HG02840 (cell line): ENCODE data around the gene ODAD3.
"Not testable (repeated sequence)": the region's sequence is repeated elsewhere in the genome, so short reads cannot be mapped to it uniquely, and the experiment has no call there.

Experiments used
- ATAC-seq: cut with Tn5 transposase; IDR thresholded peaks from one replicate; pipeline ENCODE4 v1.9.1; 2021; ENCODE audit warnings: mild to moderate bottlenecking, moderate library complexity, moderate number of reproducible peaks; ENCODE audit not compliant: unreplicated experiment, low FRiP score

Gene ODAD3

DNA sequence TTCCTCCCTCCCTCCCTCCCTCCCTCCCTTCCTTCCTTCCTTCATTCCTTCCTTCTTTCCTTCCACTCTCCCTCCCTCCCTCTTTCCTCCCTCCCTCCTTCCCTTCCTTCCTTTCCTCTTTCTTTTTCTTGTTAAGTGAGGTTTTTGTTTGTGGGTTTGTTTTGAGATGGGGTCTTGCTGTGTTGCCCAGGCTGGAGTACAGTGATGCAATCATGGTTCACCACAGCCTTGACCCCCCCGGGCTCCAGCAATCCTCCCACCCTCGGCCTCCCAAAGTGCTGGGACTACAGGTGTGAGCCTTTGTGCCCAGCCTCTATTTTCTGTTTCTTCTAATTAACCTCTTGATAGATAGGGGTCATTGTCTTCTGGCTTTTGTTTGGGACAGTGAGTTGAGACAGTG is 26.5 kb upstream of the ODAD3 start:
- ATAC-seq = no peak

DNA sequence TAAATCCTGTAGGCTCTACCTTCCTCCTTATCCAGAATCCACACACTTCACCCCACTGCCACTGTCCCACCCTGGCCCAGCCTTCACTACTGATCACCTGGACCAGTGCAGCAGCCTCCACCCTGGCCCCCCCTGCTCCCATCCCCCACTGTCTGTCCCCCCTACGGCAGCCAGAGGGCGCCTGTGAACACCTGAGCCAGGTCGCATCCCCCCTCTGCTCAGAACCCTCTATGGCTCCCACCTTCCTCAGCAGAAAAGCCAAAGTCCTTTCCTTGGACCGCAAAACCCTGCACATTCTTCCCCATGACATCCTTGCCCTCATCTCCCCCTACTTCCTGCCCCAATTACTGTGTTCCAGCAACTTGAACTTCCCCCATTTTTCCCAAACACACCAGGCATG is 25.3 kb upstream of the ODAD3 start:
- ATAC-seq = no peak

DNA sequence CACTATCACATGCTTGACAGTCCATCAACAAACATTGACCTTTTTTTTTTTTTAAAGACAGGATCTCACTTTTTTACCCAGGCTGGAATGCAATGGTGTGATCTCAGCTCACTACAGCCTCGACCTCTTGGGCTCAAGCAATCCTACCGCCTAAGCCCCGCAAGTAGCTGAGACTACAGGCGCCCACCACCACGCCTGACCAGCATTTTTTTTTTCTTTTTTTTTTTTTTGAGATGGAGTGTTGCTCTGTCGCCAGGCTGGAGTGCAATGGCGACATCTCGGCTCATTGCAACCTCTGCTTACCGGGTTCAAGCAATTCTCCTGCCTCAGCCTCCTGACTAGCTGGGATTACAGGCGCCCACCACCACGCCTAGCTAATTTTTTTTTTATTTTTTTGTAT is 24.0 kb upstream of the ODAD3 start:
- ATAC-seq = not testable (repeated sequence)

DNA sequence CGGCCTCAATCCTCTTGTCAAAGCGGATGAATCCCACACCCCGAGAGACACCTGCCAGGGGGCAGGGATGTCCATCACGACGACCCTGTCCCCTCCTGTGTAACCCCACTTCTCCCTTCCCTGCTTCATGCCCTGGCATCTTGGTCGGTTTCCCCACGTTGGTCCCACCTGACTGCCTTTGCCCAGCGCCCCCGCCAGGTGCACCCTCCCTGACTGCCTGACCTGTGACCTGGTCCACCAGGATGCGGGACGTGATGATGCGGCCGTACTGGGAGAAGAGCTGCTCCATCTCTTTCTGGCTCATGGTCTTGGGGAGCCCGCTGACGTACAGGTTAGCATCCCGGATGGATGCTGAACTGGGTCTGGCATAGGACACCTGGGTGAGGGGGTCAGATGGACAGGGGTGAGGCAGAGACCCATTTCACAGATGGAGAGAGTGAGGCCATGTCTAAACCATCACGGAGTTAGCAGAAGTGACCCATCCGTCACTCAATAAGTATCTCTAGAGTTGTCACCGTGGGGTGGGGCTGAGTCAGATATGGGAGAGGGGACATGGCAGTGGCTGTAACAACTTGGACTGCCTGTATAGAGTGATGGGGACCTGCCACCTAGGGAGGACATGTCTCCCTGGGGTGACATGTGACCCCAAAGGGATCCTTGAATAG is 23.4 kb upstream of the ODAD3 start:
- no peak for ATAC-seq

DNA sequence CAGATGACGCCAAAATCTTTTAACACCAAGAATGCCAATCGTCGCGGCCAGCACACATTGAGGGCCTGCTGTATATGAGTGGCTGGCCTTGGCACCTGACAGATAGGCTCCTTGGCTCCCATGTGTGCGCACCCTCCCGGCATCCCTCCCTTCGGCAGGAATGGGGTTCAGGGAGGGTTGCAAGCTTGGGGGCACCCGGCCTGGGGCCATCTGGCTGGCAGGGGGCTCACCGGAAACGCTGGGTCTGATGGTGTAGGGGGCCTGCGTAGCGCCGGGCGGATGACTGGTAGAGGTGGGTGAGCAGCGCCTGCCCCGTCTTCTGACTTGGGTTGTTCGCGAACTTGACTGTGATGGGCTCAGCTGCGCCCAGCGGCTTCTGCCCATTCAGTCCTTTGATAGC is 22.9 kb upstream of the ODAD3 start:
- ATAC-seq = no peak

DNA sequence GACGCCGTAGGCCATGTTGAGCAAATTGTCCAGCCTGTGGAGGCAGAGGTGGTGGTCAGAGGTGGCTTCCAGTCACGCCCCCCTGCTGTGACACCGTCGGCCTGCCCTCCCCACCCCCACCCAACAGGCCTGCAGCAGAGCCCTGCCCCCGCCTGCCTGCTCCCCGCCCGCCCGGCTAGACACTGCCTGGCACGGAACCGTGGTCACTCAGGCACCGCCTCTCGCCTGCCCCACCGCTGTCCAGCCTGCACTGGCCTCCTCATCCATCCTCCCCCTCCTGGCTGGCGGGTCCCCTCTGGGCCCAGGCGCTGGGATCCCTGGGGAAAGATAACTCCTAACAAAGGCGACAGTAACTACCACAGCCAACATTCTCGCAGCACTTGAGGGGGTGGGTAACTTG is 22.2 kb upstream of the ODAD3 start:
- ATAC-seq = no peak

DNA sequence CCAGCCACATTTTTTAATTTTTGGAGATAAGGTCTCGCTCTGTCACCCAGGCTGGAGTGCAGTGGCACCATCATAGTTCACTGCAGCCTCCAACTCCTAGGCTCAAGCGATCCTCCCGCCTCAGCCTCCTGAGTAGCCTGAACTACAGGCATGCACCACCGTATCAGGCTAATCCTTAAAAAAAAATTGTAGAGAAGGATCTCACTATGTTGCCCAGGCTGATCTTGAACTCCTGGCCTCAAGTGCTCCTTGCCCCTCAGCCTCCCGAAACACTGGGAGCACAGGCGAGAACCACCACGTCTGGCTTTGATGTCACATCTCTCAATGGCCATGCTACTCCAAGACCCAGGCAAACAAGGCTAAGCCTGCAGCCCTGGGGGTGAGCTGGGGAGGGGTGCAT is 21.7 kb upstream of the ODAD3 start:
- no peak for ATAC-seq

DNA sequence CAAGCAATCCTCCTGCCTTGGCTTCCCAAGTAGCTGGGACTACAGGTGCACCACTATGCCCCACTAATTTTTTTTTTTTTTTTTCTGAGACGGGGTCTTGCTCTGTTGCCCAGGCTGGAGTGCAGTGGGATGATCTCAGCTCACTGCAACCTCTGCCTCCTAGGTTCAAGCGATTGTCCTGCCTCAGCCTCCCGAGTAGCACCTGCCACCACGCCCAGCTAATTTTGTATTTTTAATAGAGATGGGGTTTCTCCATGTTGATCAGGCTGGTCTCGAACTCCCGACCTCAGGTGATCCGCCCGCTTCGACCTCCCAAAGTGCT is 20.3 kb upstream of the ODAD3 start:
- not testable (repeated sequence) for ATAC-seq

DNA sequence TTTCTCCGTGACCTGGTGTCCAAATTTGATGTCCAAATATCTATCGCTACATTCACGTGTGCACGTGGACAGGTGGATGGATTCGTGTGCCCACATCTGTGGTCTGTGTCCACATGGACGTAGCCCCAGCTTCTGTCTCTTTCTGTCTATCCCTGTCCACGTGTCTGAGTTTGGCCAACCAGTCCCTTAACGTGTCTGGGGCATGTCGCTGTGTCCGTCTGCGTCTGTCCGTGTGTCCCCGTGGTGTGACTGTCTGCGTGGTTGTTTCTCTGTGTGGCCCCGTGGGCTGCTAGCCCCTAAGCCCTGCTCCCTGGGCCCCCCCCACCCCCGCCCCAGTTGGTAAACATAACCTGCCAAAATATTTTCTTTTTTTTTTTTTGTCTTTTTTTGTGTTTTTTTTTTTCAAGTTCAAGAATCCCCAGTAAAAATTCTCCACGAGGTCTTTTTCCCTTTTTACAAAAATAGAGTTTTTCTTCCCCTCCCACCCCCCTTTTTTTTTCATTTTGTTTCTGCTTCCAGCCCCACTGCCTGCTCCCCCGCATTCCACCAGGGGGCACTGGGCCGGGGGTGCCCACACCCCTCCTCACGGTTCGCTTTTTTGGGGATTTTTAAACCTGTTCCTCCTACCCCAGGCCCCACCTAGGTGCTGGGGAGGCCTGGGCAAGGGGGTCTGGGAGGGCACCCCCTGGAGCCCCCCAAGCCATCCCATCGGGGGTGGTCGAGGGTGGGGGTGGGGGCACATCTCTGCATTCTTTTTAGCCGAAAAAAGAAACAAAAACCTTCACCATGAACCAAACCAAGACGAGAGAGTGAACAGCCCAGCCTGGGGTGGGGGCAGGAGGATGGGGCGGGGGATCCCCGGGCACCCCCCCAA is 18.8 kb upstream of the ODAD3 start:
- no peak for ATAC-seq

DNA sequence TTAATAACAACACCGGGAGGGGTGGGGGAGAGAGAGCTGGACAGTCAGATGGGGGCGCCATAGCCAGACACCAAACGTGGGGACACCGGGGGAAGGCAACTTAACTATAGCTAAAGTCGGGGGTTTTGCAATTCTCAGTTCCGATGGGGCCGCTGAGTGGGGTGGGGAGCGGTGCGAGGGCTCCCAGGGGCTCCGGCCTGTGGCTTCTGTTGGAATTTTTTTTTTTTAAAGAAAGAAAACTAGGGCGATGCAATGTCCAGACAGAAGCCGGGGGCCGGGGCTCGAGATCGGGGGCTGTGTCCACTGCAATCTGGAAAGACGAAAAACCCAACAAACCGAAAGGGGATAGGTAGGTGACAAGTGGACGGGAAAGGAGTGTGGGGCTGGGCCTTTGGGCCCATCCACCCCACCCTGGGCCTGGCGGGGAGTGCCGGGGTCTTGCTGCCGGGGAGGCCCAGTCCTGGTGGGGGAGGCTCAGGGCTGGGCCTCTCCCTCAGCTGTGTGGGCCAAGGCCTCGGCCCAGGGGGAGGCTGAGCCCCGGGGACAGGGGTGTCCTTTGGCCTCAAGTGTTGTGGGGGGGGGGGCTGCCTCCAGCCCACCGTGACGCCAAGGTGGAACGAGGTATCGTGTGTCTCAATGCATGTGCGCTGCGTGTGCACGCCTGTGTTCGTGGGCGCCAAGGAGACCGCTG is 17.8 kb upstream of the ODAD3 start:
- ATAC-seq = no peak

DNA sequence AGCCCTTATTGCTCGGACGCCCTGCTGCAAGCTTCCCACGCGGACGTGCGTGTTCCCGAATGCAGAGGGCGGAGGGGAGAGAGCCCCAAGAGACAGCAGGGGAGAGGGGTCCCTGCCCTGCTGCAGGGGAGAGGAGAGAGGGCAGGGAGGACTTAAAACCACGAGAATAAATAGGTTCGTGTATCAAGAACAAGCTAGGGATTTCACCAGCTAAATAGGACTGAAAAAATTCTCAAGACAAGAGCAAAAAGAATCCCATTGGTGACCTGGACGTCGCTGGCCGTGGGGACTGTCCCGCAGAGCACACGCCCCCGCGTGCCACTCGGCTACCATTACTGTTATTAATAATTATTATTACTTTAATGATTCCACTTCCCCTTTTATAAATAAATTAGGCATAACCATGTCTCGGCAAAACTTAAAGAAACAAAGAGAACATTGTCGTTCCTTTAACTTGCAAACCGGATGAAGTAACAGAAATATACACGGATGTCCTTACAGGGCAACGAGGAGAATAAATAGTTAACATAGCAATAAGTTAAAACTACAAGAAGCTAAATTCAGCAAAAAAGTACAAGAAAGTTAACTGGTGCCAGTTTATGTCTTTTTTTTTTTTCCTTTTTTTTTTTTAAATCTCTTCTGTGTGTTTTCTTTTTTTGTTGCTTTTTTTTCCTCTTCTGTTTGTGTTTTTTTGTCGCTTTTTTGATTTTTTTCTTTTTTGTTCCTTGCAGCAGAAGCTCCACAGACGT is 17.1 kb upstream of the ODAD3 start:
- no peak for ATAC-seq

DNA sequence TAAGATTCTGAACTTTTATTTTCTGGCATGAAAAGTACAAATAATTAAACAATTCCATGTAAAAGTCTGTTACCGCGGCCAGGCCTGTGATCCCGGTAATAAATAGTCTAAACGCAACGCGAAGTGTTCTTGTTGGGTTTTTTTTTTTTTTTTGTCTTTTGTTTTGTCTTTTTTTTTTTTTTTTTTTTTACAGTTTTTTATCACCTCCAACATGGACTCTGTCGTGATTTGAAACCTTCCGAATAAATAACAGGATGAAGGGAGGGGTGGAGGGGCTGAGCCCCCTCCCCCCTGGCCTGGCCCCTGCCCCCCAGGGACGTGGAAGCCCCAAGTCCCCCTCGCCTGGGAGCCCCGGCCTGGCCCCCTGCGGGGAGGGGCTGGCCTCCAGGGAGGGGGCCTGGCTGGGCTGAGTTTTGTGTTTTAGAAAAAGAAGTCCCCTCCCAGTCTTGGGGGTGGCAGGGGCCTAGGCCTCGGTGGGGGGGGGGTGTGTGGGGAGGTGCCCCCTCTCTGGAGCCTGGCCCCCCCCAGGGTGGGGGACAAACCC is 16.5 kb upstream of the ODAD3 start:
- ATAC-seq = no peak

DNA sequence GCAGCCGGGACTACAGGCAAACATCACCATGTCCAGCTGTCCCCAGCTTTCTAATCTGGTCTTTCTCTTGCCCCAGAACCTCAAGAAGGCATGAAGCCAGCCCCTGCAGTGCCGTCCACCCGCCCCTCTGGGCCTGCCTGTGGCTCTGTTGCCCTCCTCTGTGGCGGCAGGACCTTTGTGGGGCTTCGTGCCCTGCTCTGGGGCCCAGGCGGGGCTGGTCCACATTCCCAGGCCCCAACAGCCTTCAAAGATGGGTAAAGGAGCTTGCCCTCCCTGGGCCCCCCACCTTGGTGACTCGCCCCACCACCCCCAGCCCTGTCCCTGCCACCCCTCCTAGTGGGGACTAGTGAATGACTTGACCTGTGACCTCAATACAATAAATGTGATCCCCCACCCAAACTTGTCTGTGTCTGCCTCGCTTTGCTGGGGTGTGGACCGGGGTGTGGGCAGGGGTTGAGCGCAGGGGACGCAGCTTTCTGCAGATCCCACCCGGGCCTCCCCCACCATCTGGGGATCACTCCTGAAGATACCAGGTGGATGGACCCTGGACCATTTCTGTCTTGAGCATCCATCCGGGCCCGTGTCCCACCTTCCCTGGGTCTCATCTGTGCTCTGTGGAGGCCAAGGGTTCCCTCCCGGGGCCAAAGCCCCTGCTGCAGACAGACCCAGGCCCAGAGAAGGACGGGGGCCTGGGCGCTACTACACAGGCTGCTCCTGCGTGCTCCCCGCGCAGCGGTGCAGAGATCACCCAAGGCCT is 15.8 kb upstream of the ODAD3 start:
- no peak for ATAC-seq

DNA sequence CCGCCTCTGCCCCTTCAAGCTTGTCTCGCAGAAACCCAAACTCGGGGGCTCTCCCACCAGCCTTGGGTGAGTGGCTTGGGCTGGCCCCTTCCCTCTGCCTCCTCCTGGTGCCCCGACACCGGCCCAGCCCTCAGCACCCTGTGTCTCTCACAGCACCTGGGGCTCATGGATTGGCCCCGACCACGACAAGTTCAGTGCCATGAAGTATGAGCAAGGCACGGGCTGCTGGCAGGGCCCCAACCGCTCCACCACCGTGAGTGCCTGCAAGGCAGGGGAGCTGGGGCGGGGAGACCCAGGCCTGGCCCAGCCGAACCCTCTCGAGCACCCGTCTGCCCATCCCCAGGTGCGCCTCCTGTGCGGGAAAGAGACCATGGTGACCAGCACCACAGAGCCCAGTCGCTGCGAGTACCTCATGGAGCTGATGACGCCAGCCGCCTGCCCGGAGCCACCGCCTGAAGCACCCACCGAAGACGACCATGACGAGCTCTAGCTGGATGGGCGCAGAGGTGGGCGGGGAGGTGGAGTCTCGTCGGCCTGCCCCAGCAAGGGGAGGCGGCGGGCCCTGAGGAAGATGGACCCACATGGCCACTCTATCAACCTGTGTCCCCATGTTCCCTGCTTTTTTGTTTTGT is 14.1 kb upstream of the ODAD3 start:
- ATAC-seq = no peak

DNA sequence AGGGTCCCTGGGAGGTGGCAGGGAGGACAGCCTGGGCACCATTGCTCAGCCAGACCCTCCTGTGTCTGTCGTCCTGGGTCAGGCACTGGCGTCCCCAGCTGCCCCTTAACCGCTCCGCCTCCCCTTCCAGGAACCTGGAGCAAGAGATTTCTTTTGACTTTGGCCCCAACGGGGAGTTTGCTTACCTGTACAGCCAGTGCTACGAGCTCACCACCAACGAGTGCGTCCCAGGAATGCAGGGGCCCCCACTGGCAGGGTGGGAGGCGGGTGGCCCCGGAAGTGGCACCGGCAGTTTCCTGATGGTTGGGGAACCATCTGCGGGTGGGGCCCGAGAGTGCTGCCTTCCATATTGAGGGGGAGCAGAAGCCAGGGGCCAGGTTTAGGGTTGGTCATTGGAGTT is 13.5 kb upstream of the ODAD3 start:
- no peak for ATAC-seq

DNA sequence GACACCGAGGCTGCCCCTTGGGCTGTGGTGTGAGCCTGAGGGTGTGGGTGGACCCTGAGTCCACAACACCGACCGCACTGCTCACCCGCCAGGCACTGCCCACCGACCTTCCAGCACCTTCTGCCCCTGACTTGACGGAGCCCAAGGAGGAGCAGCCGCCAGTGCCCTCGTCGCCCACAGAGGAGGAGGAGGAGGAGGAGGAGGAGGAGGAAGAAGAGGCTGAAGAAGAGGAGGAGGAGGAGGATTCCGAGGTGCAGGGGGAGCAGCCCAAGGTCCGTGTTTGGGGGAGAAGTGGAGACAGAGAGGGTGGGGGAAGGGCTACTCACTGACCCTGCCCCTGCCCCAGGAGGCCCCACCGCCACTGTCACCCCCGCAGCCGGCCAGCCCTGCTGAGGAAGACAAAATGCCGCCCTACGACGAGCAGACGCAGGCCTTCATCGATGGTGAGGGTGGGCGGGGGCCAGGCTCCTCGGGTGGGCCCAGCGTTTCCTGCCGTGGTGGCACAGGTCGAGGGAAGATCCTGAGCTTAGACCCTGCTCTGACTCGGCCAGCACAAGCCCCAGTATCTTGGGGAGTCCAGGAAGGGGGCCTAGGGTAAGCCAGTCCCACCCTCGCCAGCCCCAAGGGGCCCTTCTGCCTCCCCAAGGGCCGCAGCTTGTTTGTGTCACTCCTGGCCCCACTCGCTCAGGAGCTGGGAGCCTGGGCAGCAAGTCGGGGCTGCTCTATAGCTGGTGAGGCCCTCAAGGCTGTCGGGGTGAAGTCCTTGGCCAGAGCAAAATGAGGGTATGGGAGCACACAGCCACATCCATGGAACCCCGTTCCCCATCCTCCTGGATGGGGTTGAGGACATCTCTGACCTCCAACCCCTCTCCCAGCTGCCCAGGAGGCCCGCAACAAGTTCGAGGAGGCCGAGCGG is 12.7 kb upstream of the ODAD3 start:
- no peak for ATAC-seq

DNA sequence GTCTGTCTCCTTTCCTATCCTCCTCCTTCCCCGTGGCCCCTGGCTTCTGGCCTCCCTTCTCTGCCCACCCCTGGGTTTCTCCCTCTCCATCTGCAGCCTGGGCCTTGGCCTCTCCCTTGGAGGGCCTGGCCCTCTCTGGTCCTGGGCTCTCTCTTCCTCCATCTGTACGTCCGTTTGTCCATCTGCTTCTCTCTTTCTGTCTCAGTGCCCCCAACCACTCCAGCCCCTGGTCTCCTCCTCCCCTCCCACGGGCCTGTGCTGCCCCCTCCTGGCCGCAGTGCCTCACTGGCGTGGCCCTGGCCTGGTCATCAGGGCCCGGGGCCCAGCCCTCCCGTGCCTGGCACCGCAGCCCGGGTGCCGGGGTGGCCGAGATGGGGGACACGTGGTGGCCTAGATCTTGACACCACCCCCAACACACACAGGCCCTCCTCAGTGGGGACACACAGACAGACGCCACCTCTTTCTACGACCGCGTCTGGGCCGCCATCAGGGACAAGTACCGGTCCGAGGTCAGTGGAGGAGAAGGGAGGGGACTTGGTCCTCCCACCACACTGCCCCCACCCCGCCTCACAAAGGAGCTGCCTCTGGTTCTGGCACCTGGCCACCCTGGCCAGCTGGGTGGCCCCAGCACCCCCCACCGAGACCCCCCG is 11.9 kb upstream of the ODAD3 start:
- ATAC-seq = no peak

DNA sequence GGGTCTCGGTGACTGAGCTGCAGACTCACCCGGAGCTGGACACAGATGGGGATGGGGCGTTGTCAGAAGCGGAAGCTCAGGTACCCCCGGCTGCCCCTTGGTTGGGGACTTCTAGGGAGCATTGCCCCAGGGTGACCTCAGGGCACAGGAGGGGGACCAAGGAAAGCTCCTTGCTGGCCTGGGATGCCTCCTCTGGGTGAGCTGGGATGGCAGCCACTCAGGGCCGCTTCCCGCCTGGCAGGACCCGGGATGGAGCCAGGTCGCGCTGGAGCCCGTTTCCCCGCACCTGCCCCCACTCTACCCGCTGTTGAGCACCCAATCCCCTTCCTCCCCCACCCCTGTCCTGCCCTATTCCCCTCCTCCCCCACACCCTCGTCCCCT is 11.3 kb upstream of the ODAD3 start:
- no peak for ATAC-seq
